GM20431 (cell line): ENCODE data around the gene CERKL.

ENCODE experiments used
- in situ Hi-C: fragments of 300-500 bp; cut with MseI, MboI; formaldehyde crosslinking; loops from one replicate; pipeline ENCODE4 v1.15.0; 2020; ENCODE audit warnings: low sequenced_read_pairs; ENCODE audit not compliant: unreplicated experiment

Gene CERKL

DNA sequence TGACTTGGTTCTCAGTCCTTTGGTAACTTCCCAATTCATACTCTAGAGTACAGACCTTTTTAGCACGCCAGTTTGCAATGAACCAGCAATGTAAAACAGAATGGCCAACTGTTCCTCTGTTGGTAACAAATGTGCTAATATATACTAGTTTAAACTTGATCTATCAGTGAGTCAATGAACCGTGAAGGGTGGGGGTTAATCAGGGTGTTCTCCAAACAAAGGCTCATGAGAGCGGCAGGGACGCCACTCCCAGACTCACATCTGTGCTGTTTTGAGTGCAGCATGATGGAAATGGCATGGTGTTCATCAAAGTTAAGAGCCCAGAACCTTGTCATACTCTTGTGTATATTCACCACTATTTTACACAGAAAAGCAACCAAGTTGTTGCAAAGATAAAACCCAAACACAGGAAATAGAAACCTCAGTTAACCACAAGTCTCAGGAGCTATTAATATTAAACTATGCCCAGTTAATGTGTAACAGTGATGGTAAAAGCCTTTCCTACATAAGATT lies 70.3 kb downstream of the CERKL start:
- in situ Hi-C loops = no loop called here

DNA sequence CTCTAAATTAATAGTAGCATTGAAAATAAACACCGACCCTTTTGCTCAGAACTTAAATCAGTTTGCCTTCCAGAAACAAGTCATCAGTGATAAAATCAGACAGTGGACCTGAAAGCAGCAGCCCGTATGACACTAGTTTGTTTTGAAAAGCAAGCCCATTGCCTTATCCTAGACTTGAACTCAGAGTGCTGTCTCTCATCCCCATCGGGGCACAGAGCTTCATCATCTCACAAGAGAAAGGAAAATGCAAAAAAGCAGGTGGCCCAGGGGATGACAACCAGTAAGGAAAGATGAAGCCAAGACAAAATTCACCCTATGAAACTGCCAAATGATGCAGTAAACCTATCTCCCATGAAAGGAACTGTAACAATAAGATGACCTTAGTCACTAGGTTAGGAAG lies 71.2 kb downstream of the CERKL start:
- in situ Hi-C loops = no loop called here

DNA sequence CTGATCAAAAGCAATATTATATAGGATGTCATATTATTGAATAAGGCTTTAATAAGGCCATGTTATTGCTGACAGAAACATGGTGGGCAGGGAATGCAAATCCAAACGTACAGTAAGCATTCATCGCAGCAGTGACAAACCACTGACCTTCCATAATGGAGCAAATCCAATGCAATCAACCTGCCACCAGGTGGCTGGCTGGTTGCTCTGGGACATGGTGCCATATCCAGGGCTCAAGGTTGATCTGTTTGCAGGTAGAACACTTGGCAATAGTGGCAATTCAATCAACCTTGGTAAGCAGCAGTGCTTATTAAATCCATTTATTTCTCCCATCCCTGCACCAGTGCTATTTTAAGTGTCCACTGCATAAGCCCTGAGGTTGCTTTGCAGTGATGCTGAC lies 75.4 kb downstream of the CERKL start:
- in situ Hi-C loops = no loop called here

DNA sequence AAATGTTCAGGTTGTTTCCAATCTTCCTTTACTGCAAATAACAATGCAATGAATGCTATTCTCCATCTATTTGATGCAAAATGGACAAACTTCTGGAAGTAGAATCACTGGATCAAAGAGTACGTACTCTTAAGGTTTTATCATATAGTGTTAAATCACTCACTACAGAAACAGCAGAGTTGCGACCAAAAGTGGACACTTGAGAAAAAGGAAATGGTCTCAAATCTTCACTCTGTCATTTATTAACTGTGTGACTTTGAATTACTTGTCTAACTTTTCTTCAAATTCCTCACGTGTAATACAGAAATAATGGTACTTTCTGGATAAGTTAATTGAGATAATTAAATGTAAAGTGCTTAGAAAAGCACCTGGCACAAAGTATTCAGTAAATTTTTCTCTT lies 78.1 kb downstream of the CERKL start:
- in situ Hi-C loops = loop anchor here (10.0 kb wide), 1 partner anchor 136 kb away; no protein-coding TSS in a partner anchor

DNA sequence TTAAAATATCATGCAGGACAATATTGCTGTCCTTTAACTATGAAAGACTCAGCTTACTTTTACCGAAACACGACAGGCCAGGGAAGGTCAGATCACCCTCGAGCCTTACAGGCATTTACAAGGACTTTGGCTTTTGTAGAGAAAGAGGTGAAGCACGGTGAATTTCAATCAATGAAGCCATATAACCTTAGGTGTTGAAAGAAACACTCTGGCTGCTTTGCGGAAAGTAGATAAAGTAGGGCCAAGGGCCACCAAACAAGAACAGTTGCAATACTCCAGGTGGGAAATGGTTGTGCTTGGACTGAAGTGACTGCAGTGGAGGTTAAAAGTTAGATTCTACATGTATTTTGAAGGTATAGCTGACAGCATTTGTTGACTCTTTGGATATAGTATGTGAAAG lies 80.5 kb downstream of the CERKL start:
- in situ Hi-C loops = loop anchor here (10.0 kb wide), 1 partner anchor 138 kb away; no protein-coding TSS in a partner anchor

DNA sequence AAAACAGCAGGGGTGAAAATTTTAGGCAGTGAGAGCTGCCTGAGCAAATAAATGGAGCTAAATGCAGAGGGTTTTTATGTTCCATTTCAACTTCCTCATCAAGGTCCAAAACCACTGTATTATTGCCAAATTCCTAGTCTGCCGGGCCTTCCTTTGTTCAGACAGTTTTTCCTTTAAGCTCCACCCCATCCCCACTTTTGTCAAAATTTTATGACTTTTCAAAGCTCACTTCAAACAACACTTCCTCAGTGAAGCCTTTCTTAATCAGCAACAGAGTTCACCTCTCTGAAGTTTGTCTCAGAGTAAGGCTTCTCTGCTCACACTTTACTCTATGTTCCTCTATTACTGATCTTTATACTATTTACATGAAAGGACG lies 81.3 kb downstream of the CERKL start:
- in situ Hi-C loops = loop anchor here (10.0 kb wide), 1 partner anchor 139 kb away; no protein-coding TSS in a partner anchor

DNA sequence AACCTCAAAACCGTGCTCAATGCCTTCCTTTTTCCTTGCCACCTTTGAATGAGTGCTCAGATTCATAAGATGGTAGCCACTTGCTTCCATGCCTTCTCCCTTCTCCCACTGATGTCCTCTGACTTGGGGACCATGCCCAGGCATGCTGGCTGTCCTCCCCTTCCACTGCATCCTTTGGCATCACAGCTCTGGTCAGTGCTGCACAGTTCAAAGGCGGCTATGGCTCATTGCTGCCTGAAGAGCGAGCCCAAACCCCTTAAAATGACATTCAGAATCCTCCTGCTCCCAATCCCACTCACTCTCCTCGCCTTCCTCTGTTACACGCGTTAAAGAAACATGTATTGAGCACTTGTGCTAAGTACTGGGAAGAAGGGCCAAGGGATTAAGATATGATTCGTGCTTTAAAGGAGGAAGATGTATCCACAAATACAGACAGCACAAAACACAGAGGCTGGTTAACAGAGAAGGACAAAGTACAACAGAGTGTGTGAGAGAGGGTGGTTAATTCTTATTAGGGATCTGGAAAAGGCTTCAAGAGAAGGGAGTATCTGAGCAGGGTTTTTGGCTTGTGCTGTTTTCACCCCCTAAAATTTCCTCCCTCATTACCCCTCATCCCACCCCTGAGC lies 81.8 kb downstream of the CERKL start:
- in situ Hi-C loops = loop anchor here (10.0 kb wide), 1 partner anchor 140 kb away; no protein-coding TSS in a partner anchor

DNA sequence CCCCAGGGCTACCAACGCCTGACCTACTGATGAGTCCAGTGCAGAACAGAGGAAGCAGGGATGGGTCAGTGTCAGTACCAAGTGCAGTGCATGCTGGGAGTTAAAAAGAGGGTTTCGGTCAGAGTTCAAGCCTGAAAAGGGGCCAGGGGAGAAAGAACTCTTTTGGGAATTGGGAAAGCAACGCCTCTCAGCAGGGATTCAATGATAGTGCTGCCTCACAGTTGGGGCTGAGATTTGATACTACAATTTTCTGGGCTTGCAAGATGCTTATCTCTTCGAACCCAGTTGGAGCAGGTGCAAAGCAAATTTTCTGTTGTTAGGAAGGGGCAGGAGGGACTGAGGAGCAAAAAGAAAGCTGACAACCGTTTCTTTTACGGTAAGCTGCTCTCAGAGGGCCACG lies 82.6 kb downstream of the CERKL start:
- in situ Hi-C loops = loop anchor here (10.0 kb wide), 1 partner anchor 140 kb away; no protein-coding TSS in a partner anchor

DNA sequence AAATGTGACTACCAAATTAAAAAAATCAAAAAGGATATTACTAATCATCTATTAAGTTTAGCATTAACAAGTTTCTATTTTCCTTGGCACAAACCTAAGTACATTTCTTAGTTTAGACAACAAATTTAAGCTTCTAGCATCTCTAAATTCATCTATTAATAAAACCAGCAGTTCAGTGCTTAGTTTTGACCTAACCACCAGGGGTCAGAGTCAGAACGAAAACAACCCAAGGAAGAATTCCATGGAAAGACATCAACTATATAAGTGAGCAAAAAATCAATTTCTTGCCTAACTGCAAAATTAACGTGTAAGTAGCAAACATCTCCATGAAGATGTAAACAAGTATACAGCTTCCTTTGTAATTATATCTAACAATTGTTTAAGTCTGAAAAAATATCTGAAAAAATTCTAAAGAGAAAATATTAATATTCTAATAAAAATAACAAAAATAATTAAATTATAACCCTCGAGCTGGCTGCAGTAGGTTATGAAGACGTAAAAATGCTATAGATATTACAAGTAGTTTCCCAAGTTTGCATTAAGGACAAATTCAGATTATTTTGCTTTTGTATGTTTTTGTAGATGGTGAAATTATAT lies 83.7 kb downstream of the CERKL start:
- in situ Hi-C loops = loop anchor here (10.0 kb wide), 1 partner anchor 142 kb away; no protein-coding TSS in a partner anchor

DNA sequence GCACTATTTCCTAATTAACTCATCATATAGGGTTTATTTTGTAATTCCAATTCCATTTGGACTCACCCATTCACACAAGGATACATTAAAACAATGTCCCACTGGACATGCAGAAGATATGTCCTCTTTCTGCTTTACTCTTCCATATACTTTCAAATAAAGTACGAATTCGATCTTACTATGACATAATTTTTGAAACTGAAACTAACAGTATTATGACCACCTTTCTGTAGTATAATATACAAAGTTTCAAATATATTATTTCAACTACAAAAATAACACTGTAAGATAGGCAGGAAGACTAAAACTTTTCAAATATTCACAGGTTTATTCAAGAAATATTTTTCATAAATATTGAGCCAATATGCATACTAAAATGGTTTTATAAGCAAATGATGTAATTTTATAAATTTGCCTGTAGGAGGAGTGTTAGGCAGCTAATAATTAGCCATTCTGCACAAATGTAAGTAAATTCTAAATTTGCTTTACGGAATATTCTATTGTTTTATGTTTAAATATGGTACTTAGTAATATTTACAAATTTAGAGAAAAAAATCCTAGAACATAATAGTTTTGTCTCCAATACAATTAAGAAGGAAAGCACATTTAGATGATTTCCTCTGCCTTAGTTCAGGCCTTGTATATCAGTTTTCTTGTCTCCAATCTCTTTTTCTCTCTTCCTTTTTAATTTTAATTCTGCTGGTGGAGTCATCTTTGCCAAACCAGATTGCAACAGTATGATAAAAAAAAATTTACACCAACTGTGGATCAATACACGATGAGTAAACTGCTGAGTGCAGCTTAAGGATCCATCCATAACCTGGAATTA lies 85.9 kb downstream of the CERKL start:
- in situ Hi-C loops = loop anchor here (10.0 kb wide), 1 partner anchor 144 kb away; no protein-coding TSS in a partner anchor

DNA sequence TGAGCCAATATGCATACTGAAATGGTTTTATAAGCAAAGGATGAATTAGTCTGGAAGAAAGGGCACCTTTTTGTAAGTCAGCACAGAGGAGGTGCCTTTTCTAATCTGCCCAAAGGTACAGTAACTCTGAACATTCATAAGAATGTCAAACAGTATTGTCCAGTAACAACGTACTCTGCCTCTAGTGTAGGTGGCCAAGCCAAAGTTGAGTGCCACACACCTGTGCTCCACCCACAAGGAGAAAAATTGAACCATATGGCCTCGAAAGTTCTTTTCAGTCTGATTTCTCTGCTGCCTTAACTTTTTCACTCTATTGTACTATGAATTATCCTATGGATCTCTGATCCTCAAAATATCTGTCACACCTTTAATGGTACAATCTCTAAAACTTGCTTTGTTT lies 86.8 kb downstream of the CERKL start:
- in situ Hi-C loops = loop anchor here (10.0 kb wide), 1 partner anchor 145 kb away; no protein-coding TSS in a partner anchor

DNA sequence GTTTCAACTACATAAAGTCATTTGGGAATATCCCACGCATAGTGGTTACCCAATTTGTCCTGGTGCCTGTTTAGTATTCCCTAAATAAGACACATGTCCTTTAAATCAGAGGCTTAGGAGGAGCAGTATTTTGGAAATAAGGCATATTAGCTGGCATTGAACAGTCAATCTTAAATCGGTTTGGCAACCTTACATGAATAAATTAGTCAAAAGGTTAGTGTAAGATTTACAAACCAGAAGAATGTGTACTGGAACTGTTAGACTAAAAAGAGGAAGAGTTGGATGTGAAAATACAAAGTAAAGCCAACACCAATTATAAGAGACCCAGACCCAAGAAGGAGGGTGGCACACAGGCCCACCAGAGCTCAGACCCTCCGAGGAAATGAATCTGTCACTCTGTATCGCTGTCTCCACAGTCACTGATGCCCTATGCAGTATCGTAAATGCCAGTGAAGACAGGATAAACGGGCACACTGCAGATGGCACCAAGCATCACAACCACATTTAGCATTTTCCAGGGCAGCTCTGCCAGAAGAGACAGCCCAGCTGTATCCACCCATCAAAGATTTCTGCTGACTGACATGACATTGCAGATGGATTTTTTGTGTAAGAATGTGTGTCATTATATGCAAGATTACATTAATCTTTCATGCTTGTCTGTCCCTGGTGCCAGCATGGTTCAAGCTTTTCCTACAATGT lies 90.4 kb downstream of the CERKL start:
- in situ Hi-C loops = no loop called here

DNA sequence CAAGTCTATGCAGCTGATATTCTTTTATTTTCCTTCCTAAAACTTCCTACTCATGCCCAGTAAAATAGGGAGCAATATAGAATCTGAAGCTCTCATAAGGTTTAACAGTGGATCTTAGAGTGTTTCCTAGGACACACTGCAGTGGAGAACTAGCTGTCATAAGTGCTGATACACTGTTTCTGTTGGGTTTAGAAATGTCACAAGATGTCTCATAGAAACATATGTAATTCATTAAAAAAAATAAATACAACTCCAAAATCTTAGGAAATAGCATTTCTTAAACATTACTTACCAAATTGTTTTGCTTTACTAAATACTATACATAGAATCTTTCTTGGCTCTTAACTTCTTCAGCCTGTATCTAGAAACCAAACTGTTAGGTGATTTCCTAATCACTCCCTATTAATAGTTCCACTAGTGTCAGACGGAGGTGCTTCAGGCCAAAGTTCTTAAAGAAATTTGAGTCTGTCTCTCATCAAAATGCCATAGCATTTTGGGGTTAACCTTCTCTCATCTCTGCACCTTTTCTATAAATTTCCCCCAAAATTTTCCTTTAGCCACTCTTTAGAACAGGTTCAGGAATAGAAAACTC lies 93.7 kb downstream of the CERKL start:
- in situ Hi-C loops = no loop called here

DNA sequence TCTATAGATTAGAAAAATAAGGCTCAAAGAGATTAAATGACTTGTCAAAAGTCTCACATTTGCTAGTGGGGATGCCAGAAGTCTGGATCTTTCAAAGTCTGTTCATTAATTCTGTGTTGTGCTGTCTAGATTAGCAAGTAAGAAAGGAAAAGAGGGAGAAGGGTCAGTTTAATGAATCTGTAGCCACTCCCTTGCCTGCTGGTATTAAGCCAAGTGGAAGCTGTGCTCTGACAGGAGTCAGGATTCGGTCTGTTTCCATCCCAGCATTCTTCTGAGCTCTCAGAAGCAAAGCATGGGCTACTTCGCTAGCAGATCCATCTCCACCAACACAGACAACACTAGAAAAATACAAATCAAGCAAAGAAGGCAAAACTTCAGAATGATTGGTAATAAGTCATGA lies 98.5 kb downstream of the CERKL start:
- in situ Hi-C loops = no loop called here

DNA sequence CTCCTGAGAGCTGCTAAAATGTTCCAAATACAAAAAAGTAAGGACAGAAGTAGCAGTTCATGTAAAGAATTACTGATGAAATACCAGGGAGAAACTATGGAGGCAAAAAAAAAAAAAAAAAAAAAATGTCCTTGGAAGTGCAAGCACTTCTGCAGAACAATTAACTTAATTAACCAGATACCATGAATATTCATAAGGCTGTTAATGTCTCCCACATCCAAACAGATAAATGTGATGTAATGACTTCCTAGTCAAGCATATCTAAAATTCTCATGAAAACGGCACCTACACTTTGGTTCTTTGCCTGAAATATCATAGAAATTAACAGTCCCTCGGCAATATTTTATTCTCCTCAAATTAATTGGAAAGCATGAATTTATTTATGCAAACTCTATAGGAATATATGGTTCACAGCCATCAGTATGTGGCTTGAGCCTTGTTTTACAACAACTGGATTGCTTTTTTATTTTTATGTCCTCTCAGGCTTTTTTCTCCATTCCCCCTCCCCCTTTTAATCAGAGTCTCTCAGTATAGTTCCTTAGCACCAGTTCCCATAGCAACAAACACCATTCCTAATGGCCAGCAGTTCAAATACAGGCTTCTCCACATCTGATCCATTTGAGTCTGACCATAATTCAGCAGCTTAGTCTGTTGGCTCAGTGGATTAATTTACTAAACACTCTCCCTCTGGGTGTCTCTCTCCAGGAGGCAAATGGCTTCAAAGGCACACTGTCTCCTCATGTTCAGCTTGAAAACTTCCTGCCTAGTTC lies 102.7 kb downstream of the CERKL start:
- in situ Hi-C loops = no loop called here

DNA sequence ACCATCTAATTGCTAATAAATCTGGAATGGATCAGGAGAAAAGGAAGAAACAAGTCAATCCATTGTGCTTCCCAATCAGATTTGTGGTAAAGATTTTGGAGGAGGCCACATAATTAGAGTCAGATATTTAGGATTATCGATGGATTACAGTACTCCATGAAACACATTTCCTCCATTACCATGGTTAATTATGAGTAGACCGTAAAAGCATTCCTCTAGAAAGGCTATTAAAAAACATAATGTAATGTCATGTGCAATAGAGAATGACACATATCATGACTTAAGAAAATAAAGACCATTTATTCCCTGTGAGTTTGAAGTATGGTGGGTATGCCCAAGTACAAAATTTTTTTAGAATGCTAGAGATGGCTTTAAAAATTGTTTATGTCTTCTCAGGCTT lies 103.7 kb downstream of the CERKL start:
- in situ Hi-C loops = no loop called here

DNA sequence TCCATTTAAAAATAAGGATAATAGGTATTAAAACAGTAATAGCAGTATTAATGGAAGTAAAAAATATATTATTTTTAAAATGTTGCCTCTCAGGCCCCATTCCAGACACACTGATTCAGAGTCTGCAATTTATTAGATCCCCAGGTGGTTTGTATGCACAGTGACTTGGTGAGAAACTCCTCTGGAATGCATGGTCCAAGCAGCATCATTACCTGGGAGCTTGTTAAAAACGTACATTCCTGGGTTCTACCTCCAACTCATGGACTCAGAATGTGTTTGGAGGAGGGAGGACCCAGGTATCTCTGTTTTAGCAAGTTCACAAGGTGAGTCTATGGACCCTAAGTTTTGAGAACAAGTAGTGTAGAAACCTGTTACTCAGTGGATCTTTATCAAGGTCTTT lies 104.1 kb downstream of the CERKL start:
- in situ Hi-C loops = no loop called here

DNA sequence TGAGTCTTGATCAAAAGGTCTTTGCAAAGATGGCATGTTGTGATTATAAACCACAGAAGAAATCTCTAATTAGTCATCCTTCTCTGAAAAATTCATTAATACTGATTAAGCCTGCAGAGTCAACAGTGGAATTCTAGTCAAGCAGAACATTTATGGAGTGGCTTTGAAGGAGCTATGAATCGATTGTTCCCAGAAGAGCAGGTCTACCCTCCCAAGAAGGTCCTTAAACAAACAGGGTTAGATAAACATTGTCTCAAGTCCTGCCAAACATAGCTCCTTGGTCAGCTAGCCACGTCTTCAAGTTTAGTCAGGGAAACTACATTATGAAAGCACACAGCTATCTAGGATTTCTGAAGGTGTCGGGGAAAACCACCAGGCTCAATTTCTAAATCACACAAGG lies 110.8 kb downstream of the CERKL start:
- in situ Hi-C loops = no loop called here

DNA sequence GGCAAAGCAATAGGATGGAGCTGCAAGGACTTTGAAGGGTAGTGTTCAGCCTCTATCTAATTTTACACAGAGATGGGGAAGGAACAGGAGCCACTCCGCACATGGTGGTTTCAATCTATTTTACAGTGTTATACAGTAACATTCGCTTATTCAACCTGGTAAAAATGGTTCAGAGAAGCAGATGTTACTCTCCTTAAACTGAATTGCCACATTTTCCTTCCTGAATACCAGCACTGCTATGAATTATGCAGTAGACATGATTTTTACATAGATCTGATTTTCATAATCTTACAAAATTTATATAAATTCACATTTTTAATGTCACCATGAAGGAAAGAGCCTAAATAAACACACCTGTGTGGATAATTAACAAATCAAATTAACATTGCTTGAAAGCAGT lies 114.7 kb downstream of the CERKL start:
- in situ Hi-C loops = no loop called here
